Skeletal muscle satellite cell (primary cell): ENCODE data around the gene CLTA. TPM values are rescaled to one million over a fixed set of nuclear protein-coding genes. Genes with fewer than 3 reads are reported as not detected.

Experiments used
- H3K27me3 ChIP-seq: 2 replicates; pipeline ENCODE4 v1.7.0; 2013; ENCODE audit warnings: low read length; ENCODE audit not compliant: control insufficient read depth, insufficient read depth
- H3K36me3 ChIP-seq: 2 replicates; pipeline ENCODE4 v1.7.0; 2013; ENCODE audit warnings: mild to moderate bottlenecking, control low read depth, low read length; ENCODE audit not compliant: insufficient read depth
- H3K4me1 ChIP-seq: 2 replicates; pipeline ENCODE4 v1.7.0; 2013; ENCODE audit warnings: low read length; ENCODE audit not compliant: control insufficient read depth, insufficient read depth
- H3K4me2 ChIP-seq: 2 replicates; pipeline ENCODE4 v1.7.0; 2013; ENCODE audit warnings: mild to moderate bottlenecking, low read length
- H3K4me3 ChIP-seq: 2 replicates; pipeline ENCODE4 v1.7.0; 2013; ENCODE audit warnings: low read length
- H3K9ac ChIP-seq: 2 replicates; pipeline ENCODE4 v1.7.0; 2013; ENCODE audit warnings: mild to moderate bottlenecking, low read depth, low read length, moderate library complexity
- H3K9me3 ChIP-seq: replicated peaks from 2 replicates; pipeline ENCODE4 v1.7.0; 2013; ENCODE audit warnings: mild to moderate bottlenecking, control low read depth, low read length
- total RNA-seq: library from RNA; depleted of rRNA; stranded (reverse); fragments of >200 nt; gene quantifications from 2 replicates; pipeline ENCODE4 v1.2.3, GENCODE V29; 2012; rRNA removed

Gene CLTA, protein sequence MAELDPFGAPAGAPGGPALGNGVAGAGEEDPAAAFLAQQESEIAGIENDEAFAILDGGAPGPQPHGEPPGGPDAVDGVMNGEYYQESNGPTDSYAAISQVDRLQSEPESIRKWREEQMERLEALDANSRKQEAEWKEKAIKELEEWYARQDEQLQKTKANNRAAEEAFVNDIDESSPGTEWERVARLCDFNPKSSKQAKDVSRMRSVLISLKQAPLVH
- 248 and 256 TPM in 2 replicates for total RNA-seq

DNA sequence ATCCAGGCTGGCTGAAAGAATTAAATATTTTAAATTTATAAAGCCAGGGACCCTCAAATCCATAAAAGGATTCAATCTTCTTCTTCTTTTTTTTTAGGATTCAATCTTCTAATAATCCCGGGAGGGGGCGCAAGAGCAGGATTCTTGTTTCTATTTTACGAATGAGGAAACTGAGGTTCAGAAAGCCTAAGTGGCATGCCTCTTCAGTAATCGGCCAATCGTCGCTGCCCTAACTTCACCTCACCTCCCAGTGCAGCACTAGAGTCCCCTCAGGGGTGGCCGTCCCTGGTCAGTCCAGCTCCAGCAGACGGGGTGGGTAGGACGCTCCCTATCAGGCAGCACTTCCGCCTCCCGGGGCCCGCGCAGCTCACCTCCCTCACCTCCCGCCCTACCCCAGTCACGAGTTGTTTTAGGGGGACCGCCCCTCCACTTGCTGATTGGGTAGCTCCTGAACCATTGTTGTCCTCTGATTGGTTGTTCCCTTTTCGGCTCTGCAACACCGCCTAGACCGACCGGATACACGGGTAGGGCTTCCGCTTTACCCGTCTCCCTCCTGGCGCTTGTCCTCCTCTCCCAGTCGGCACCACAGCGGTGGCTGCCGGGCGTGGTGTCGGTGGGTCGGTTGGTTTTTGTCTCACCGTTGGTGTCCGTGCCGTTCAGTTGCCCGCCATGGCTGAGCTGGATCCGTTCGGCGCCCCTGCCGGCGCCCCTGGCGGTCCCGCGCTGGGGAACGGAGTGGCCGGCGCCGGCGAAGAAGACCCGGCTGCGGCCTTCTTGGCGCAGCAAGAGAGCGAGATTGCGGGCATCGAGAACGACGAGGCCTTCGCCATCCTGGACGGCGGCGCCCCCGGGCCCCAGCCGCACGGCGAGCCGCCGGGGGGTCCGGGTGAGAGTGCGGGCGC is at the start of gene CLTA:
Gene CLTA, plus strand, starts transcription at position 534 of the 902 bp plus-strand sequence. Its CDS starts 136 bp downstream, at position 670.
- no peaks in the 10 kb centered on the region for H3K27me3 ChIP-seq
- peaks cover 42% of the 10 kb centered on the region for H3K4me1 ChIP-seq
- no peaks in the 10 kb centered on the region for H3K9me3 ChIP-seq
- H3K36me3 ChIP-seq, result peaks cover 8% of the 10 kb centered on the region
- H3K9ac ChIP-seq, result peak within 1 kb of the TSS; percentile 97
- peak within 1 kb of the TSS; percentile 92 for H3K4me2 ChIP-seq
- peak within 1 kb of the TSS; percentile 95 for H3K4me3 ChIP-seq

DNA sequence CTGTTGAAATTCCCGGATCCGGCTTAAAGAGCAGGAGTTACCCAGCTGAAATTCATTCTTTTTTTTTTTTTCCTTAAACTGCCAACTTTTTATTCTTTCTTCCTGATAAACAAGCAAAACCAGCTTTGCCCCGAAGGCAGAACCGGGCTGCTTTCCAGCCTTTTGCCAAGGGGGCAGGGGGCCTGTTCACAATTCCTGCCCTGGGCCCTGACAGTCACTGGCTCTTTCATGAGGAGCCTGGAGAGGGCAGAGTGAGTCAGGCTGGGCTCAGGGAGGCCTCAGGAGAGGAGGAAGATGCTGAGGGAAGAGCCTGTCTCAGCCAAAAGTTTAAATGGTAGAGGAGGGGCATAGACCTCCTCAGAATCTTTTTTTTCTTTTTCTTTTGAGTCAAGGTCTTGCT is 49.4 kb upstream of the CLTA start:
- no peak overlapping the region for H3K4me2 ChIP-seq
- peaks cover 28% of the 10 kb centered on the region for H3K36me3 ChIP-seq
- H3K9ac ChIP-seq, result no peak overlapping the region
- H3K4me1 ChIP-seq, result peaks cover 10% of the 10 kb centered on the region
- no peaks in the 10 kb centered on the region for H3K27me3 ChIP-seq
- no peaks in the 10 kb centered on the region for H3K9me3 ChIP-seq
- H3K4me3 ChIP-seq, result no peak overlapping the region

GRCh38 chr9:36141761-36142160 is 49.0 kb upstream of the CLTA start:
- Histone ChIP-seq H3K9me3 (no peaks in the 10 kb centered on the region), H3K9ac (no peak overlapping the region), H3K4me2 (no peak overlapping the region), H3K4me1 (peaks cover 10% of the 10 kb centered on the region), H3K4me3 (no peak overlapping the region), H3K36me3 (peaks cover 28% of the 10 kb centered on the region), H3K27me3 (no peaks in the 10 kb centered on the region)

DNA sequence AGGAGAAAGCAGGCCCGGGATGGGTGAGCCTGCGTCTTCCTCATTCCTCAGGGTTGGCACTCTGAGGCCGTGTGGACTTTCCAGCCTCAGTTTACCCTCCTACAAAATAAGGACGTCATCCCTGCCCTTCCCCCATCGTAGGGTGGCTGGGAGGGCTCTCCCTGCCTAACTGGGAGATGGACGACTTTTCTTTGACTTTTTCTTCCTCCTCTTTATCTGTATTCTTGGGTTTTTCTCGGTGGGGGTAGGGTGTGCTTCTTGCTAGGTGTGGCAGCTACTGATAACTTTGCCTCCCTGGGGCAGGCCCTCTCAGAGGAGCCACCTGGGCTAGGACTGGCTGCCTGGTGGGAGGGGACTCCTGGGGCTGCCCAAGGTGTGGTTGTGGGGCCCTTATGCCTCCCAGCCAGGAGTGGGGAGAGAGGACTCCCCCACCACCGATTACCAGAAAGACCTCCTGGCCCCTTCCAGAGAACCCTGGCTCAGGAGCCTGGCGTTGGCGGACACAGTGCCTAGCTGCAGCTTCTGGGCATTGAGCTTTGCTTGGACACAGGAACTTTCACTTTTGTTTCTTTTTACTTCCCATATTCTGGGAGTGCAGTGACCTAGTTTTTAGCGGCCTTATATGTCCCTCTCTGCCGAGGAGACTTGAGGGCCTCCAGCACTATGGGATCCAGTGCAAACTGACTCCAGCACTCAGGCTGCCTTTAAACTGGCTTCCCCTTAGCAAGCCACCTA is 48.0 kb upstream of the CLTA start:
- no peak overlapping the region for H3K9ac ChIP-seq
- H3K36me3 ChIP-seq, result peaks cover 28% of the 10 kb centered on the region

GRCh38 chr9:36143245-36143641 is 47.5 kb upstream of the CLTA start:
- Histone ChIP-seq H3K9ac (no peak overlapping the region), H3K4me1 (peaks cover 2% of the 10 kb centered on the region), H3K4me3 (no peak overlapping the region)

More for the DNA sequence above, 48.0 kb upstream of the CLTA start:
- Histone ChIP-seq H3K9me3 (no peaks in the 10 kb centered on the region), H3K27me3 (no peaks in the 10 kb centered on the region), H3K4me1 (peaks cover 3% of the 10 kb centered on the region), H3K4me2 (no peak overlapping the region), H3K4me3 (no peak overlapping the region)

GRCh38 chr9:36144309-36145232 is 46.1 kb upstream of the CLTA start:
- Histone ChIP-seq H3K36me3 (peaks cover 31% of the 10 kb centered on the region), H3K27me3 (no peaks in the 10 kb centered on the region), H3K4me2 (no peak overlapping the region), H3K4me3 (no peak overlapping the region), H3K9ac (no peak overlapping the region), H3K4me1 (peaks cover 15% of the 10 kb centered on the region), H3K9me3 (no peaks in the 10 kb centered on the region)

More at GRCh38 chr9:36143245-36143641, 47.5 kb upstream of the CLTA start:
- H3K36me3 ChIP-seq, result peaks cover 30% of the 10 kb centered on the region
- no peaks in the 10 kb centered on the region for H3K9me3 ChIP-seq
- H3K27me3 ChIP-seq, result no peaks in the 10 kb centered on the region
- no peak overlapping the region for H3K4me2 ChIP-seq

GRCh38 chr9:36145970-36146369 is 44.8 kb upstream of the CLTA start:
- no peaks in the 10 kb centered on the region for H3K27me3 ChIP-seq
- H3K4me3 ChIP-seq, result no peak overlapping the region
- peaks cover 29% of the 10 kb centered on the region for H3K4me1 ChIP-seq
- H3K9ac ChIP-seq, result no peak overlapping the region
- no peaks in the 10 kb centered on the region for H3K9me3 ChIP-seq
- peaks cover 37% of the 10 kb centered on the region for H3K36me3 ChIP-seq
- H3K4me2 ChIP-seq, result no peak overlapping the region

DNA sequence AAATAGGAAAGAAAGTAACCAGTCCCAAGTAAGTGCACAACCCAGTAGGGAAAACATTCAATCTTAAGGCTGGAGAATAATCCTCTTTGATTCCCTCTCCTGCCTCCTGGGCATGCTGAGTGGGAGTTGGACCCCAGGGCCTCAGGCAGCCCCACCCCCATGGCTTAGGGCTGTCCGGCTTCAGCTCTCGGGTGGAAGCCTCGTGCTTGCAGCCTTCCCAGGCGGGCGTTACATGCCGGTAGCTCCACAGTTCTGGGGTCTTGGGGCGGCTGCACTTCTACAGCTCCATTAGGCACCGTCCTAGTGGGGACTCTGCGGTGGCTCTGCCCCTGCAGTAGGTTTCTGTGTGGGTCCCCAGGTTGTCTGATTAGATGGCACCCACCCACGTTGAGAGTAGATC is 44.1 kb upstream of the CLTA start:
- peaks cover 37% of the 10 kb centered on the region for H3K36me3 ChIP-seq
- H3K4me3 ChIP-seq, result no peak overlapping the region

DNA sequence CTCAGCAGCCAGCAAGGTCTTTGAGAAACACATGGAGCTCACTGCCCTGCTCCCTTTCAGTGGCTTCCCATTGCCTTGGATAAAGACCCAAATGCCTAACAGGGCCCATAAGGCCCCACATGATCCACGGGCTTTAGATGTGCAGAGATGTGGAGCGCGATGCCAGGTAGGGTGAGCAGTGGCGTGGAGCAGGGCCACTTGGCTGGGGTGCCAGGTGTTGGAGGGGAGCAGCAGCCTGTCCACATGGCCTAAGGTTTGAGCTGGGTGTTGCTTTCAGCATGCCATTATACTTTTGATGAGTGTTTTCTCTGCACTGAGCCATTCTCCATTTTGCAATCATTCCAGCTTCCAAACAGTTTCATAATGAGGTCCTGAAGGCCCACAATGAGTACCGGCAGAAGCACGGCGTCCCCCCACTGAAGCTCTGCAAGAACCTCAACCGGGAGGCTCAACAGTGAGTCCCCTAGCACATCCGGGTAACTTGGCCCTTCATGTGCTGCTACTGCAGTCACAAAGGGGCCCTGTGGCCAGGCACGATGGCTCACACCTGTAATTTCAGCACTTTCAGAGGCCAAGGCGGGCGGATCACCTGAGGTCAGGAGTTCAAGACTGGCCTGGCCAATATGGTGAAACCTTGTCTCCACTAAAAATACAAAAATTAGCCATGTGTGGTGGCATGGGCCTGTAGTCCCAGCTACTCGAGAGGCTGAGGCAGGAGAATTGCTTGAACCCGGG is 43.1 kb upstream of the CLTA start:
- Histone ChIP-seq H3K27me3 (no peaks in the 10 kb centered on the region), H3K4me1 (peaks cover 43% of the 10 kb centered on the region), H3K4me2 (no peak overlapping the region), H3K9ac (no peak overlapping the region), H3K4me3 (no peak overlapping the region), H3K9me3 (no peaks in the 10 kb centered on the region), H3K36me3 (peaks cover 31% of the 10 kb centered on the region)

More for the DNA sequence above, 44.1 kb upstream of the CLTA start:
- no peaks in the 10 kb centered on the region for H3K9me3 ChIP-seq
- H3K4me1 ChIP-seq, result peaks cover 36% of the 10 kb centered on the region
- H3K4me2 ChIP-seq, result no peak overlapping the region
- H3K9ac ChIP-seq, result no peak overlapping the region
- H3K27me3 ChIP-seq, result no peaks in the 10 kb centered on the region

- H3K4me2 ChIP-seq, result peak overlapping the region; percentile 69
- H3K9ac ChIP-seq, result peak overlapping the region; percentile 45
- peak overlapping the region; percentile 27 for H3K4me3 ChIP-seq
- H3K27me3 ChIP-seq, result no peaks in the 10 kb centered on the region
- peaks cover 31% of the 10 kb centered on the region for H3K36me3 ChIP-seq
- peaks cover 48% of the 10 kb centered on the region for H3K4me1 ChIP-seq
- no peaks in the 10 kb centered on the region for H3K9me3 ChIP-seq
Measured at GRCh38 chr9:36148311-36149051, 42.2 kb upstream of the CLTA start.
